ENCODE data around the gene PANK4. TPM values are rescaled to one million over a fixed set of nuclear protein-coding genes. Genes with fewer than 3 reads are reported as not detected.
A peak's percentile ranks its signal among the peaks of the same experiment; 100 is the strongest.

PANK4 gene
- total and polyA plus RNA-seq, 9 of the 15 experiments (the other 6 are each of a cell fraction or from before 2014, with no cell fraction given): 0.93 to 55.6 (median 31.5) TPM

DNA sequence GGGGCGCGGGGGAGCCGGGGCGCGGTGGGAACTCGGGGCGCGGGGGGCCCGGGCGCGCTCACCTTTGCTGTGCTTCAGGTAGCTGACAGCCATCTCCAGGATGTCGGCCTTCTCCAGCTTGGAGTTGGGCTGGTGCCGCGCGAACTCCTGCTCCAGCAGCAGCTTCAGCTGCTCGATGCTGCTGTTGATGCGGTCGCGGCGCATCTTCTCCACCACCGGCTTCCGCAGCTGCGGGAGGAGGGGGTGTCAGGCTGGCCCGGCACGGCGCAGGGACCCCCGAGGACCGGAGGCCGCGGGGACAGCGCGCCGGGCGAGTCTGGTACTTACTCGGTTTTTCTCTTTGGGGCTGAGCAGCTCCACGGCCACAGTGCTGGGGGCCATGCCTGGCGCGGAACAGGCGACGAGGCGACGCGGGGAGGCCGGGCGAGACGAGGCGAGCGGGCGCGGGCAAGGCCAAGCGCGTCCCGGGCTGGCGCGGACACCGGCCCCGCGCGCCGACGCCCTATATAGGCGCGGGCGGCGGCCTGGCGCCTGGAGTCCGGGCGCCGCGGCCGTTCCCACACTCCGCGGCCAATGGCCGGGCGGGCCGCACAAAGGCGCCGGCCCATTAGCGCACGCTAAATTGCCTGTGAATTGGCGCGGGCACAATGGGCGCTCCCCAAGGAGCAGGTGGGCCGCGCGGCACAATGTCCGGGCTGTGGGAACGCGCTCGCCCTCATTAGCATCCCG, 3.6 kb upstream of the PANK4 start, which contains the start of gene HES5 (continued):
- TF ChIP-seq PATZ1 (CRISPR knock-in tag; IDR thresholded peaks at IDR 0.05; ENCODE audit: borderline replicate concordance) (no peak), ZBTB34 (CRISPR knock-in tag; IDR thresholded peaks at IDR 0.05) (no peak), CTBP1 (IDR thresholded peaks at IDR 0.05; ENCODE audit: borderline replicate concordance) (peak; percentile 11; the same call in 1 of the 2 replicates), HNRNPUL1 (IDR thresholded peaks at IDR 0.05; ENCODE audit: low read length) (no peak), NR1H2 (CRISPR knock-in tag; IDR thresholded peaks at IDR 0.05) (no peak), CCNT2 (IDR thresholded peaks at IDR 0.05; ENCODE audit: borderline replicate concordance, extremely low read depth, insufficient read length, low read depth, low read length) (peak; percentile 20), ZNF830 (CRISPR knock-in tag; IDR thresholded peaks at IDR 0.05) (no peak), DPF2 (IDR thresholded peaks at IDR 0.05) (no peak), ZNF408 (CRISPR knock-in tag; IDR thresholded peaks at IDR 0.05; ENCODE audit: low read depth) (no peak), NUFIP1 (IDR thresholded peaks at IDR 0.05; ENCODE audit: partially characterized antibody) (no peak)
- TF ChIP-seq, protein P1, sequence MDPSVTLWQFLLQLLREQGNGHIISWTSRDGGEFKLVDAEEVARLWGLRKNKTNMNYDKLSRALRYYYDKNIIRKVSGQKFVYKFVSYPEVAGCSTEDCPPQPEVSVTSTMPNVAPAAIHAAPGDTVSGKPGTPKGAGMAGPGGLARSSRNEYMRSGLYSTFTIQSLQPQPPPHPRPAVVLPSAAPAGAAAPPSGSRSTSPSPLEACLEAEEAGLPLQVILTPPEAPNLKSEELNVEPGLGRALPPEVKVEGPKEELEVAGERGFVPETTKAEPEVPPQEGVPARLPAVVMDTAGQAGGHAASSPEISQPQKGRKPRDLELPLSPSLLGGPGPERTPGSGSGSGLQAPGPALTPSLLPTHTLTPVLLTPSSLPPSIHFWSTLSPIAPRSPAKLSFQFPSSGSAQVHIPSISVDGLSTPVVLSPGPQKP (CRISPR knock-in tag; IDR thresholded peaks at IDR 0.05): no peak
- TF ChIP-seq, protein P2, sequence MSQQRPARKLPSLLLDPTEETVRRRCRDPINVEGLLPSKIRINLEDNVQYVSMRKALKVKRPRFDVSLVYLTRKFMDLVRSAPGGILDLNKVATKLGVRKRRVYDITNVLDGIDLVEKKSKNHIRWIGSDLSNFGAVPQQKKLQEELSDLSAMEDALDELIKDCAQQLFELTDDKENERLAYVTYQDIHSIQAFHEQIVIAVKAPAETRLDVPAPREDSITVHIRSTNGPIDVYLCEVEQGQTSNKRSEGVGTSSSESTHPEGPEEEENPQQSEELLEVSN (IDR thresholded peaks at IDR 0.05; ENCODE audit: borderline replicate concordance in 1 of 2, extremely low read depth in 1 of 2, insufficient read depth in 1 of 2, insufficient read length in 1 of 2, low read depth in 1 of 2, low read length in 1 of 2, poor library complexity in 1 of 2, severe bottlenecking in 1 of 2): peak in 1 of 2 experiments; percentile 19
- TF ChIP-seq, protein P3, sequence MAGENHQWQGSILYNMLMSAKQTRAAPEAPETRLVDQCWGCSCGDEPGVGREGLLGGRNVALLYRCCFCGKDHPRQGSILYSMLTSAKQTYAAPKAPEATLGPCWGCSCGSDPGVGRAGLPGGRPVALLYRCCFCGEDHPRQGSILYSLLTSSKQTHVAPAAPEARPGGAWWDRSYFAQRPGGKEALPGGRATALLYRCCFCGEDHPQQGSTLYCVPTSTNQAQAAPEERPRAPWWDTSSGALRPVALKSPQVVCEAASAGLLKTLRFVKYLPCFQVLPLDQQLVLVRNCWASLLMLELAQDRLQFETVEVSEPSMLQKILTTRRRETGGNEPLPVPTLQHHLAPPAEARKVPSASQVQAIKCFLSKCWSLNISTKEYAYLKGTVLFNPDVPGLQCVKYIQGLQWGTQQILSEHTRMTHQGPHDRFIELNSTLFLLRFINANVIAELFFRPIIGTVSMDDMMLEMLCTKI (IDR thresholded peaks at IDR 0.05; ENCODE audit: partially characterized antibody): no peak
- TF ChIP-seq, protein P4, sequence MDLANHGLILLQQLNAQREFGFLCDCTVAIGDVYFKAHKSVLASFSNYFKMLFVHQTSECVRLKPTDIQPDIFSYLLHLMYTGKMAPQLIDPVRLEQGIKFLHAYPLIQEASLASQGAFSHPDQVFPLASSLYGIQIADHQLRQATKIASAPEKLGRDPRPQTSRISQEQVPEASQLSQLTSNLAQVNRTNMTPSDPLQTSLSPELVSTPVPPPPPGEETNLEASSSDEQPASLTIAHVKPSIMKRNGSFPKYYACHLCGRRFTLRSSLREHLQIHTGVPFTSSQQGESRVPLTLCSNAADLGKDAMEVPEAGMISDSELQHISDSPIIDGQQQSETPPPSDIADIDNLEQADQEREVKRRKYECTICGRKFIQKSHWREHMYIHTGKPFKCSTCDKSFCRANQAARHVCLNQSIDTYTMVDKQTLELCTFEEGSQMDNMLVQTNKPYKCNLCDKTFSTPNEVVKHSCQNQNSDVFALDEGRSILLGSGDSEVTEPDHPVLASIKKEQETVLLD (IDR thresholded peaks at IDR 0.05): no peak
- TF ChIP-seq, protein P5, sequence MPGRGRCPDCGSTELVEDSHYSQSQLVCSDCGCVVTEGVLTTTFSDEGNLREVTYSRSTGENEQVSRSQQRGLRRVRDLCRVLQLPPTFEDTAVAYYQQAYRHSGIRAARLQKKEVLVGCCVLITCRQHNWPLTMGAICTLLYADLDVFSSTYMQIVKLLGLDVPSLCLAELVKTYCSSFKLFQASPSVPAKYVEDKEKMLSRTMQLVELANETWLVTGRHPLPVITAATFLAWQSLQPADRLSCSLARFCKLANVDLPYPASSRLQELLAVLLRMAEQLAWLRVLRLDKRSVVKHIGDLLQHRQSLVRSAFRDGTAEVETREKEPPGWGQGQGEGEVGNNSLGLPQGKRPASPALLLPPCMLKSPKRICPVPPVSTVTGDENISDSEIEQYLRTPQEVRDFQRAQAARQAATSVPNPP (IDR thresholded peaks at IDR 0.05; ENCODE audit: borderline replicate concordance, insufficient read depth, insufficient read length): no peak
